DND-41 (cell line): Measurements from ENCODE around the gene ASB13.

ENCODE experiments used
- CTCF ChIP-seq: IDR thresholded peaks from 2 replicates; pipeline ENCODE4 v1.5.1; 2012; ENCODE audit warnings: borderline replicate concordance, low read length, moderate library complexity, mild to moderate bottlenecking; ENCODE audit not compliant: poor library complexity, severe bottlenecking; ENCODE audit errors: extremely low read depth
- EZH2 ChIP-seq: IDR thresholded peaks from 3 replicates; pipeline ENCODE4 v1.6.1; 2012; ENCODE audit warnings: borderline replicate concordance, low read depth, mild to moderate bottlenecking, moderate library complexity, low read length, inconsistent platforms; ENCODE audit not compliant: severe bottlenecking

GRCh38 chr10:5622186-5622960 is 44.0 kb downstream of the ASB13 start:
- TF ChIP-seq CTCF (no peak), EZH2 (no peak)
